Neural cell (in vitro differentiated cells): Measurements from ENCODE around the gene SCGB1C2.

ENCODE experiments used
- EP300 ChIP-seq: fragments of 450-650 bp; conservative IDR thresholded peaks from 2 replicates; pipeline ENCODE4 v1.6.1; 2014; ENCODE audit warnings: antibody characterized with exemption, mild to moderate bottlenecking, moderate library complexity; ENCODE audit not compliant: poor library complexity, severe bottlenecking
- EZH2 ChIP-seq: fragments of 200-600, 300-800 bp; shearing (Covaris generic), sonication (generic); IDR thresholded peaks from 2 replicates; pipeline ENCODE4 v1.6.1; 2014; ENCODE audit warnings: antibody characterized with exemption, low read length, borderline replicate concordance, mild to moderate bottlenecking; ENCODE audit not compliant: insufficient read depth, poor library complexity, severe bottlenecking
- MXI1 ChIP-seq: fragments of 450-650 bp; conservative IDR thresholded peaks from 2 replicates; pipeline ENCODE4 v1.6.1; 2014; ENCODE audit warnings: antibody characterized with exemption, mild to moderate bottlenecking; ENCODE audit not compliant: poor library complexity, severe bottlenecking
- POLR2AphosphoS5 ChIP-seq: IDR thresholded peaks from 2 replicates; pipeline ENCODE4 v1.6.1; 2012
- SMC3 ChIP-seq: fragments of 450-650 bp; conservative IDR thresholded peaks from 2 replicates; pipeline ENCODE4 v1.6.1; 2014; ENCODE audit warnings: antibody characterized with exemption, mild to moderate bottlenecking, moderate library complexity; ENCODE audit not compliant: poor library complexity
- TF ChIP-seq, protein P1 (sequence below): fragments of 450-650 bp; IDR thresholded peaks from 2 replicates; pipeline ENCODE4 v1.5.1; 2014; ENCODE audit warnings: antibody characterized with exemption, mild to moderate bottlenecking, moderate library complexity; ENCODE audit not compliant: poor library complexity, severe bottlenecking
- TF ChIP-seq, protein P2 (sequence below): IDR thresholded peaks from 2 replicates; pipeline ENCODE4 v1.6.1; 2012; ENCODE audit warnings: borderline replicate concordance

DNA sequence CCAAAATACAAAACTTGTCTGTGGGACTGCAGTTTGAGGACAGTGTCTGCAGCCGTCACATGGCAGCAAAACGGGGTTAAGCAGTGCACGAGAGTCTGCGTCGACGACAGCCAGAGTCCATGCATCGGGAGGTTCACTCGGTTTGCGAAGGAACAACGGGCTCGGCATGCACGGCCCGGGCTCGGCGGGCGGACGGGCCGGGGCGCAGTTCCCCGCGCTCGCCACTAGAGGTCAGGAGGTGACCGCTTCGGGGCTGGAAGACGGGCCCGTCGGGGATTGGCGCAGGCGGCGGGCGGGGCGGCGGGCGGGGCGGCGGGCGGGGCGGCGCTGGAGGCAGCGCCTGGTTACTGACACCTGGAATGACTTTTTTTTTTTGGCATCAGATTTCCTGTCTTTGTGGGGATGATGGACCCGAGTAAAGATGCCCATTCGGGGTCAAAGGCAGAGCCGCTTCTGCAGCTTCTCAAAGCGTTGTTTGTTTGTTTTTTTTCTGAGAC is 6.5 kb downstream of the SCGB1C2 start:
- TF ChIP-seq, protein P1, sequence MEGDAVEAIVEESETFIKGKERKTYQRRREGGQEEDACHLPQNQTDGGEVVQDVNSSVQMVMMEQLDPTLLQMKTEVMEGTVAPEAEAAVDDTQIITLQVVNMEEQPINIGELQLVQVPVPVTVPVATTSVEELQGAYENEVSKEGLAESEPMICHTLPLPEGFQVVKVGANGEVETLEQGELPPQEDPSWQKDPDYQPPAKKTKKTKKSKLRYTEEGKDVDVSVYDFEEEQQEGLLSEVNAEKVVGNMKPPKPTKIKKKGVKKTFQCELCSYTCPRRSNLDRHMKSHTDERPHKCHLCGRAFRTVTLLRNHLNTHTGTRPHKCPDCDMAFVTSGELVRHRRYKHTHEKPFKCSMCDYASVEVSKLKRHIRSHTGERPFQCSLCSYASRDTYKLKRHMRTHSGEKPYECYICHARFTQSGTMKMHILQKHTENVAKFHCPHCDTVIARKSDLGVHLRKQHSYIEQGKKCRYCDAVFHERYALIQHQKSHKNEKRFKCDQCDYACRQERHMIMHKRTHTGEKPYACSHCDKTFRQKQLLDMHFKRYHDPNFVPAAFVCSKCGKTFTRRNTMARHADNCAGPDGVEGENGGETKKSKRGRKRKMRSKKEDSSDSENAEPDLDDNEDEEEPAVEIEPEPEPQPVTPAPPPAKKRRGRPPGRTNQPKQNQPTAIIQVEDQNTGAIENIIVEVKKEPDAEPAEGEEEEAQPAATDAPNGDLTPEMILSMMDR: peak; percentile 76
- TF ChIP-seq POLR2AphosphoS5 (no peak), MXI1 (no peak), EP300 (no peak), SMC3 (peak; percentile 70), EZH2 (no peak)
- TF ChIP-seq, protein P2, sequence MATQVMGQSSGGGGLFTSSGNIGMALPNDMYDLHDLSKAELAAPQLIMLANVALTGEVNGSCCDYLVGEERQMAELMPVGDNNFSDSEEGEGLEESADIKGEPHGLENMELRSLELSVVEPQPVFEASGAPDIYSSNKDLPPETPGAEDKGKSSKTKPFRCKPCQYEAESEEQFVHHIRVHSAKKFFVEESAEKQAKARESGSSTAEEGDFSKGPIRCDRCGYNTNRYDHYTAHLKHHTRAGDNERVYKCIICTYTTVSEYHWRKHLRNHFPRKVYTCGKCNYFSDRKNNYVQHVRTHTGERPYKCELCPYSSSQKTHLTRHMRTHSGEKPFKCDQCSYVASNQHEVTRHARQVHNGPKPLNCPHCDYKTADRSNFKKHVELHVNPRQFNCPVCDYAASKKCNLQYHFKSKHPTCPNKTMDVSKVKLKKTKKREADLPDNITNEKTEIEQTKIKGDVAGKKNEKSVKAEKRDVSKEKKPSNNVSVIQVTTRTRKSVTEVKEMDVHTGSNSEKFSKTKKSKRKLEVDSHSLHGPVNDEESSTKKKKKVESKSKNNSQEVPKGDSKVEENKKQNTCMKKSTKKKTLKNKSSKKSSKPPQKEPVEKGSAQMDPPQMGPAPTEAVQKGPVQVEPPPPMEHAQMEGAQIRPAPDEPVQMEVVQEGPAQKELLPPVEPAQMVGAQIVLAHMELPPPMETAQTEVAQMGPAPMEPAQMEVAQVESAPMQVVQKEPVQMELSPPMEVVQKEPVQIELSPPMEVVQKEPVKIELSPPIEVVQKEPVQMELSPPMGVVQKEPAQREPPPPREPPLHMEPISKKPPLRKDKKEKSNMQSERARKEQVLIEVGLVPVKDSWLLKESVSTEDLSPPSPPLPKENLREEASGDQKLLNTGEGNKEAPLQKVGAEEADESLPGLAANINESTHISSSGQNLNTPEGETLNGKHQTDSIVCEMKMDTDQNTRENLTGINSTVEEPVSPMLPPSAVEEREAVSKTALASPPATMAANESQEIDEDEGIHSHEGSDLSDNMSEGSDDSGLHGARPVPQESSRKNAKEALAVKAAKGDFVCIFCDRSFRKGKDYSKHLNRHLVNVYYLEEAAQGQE: no peak
